Epithelial cell of proximal tubule (primary cell): ENCODE measurements around the gene GOLGA6C. TPM values are rescaled to one million over a fixed set of nuclear protein-coding genes. Genes with fewer than 3 reads are reported as not detected.
"Not testable (repeated sequence)": the region's sequence is repeated elsewhere in the genome, so short reads cannot be mapped to it uniquely, and the experiment has no call there.

Experiments used
- DNase-seq: peaks from one replicate; pipeline ENCODE4 v3.0.0-alpha.2; 2011; ENCODE audit warnings: low read depth
- H3K4me3 ChIP-seq: 2 replicates; pipeline ENCODE4 v1.5.1; 2011; ENCODE audit warnings: low read depth, mild to moderate bottlenecking, low read length
- CTCF ChIP-seq: conservative IDR thresholded peaks from 2 replicates; pipeline ENCODE4 v1.5.1; 2012; ENCODE audit warnings: low read depth, mild to moderate bottlenecking, low read length
- total RNA-seq: library from RNA; depleted of rRNA; stranded (reverse); fragments of >200 nt; gene quantifications from 2 replicates; pipeline ENCODE4 v1.2.3, GENCODE V29; 2015

Gene GOLGA6C
- total RNA-seq, 1 donor from 2014 or later: not detected

GRCh38 chr15:75249726-75250125, 8.4 kb upstream of the GOLGA6C start:
- no peak for DNase-seq
- H3K4me3 ChIP-seq: no peak overlapping the region
- no peak for TF ChIP-seq CTCF

- DNase-seq, H3K4me3 ChIP-seq: not testable (repeated sequence)
These were observed 6.8 kb upstream of the GOLGA6C start for GRCh38 chr15:75251343-75251742.

GRCh38 chr15:75252285-75252684, 5.8 kb upstream of the GOLGA6C start:
- H3K4me3 ChIP-seq, DNase-seq: not testable (repeated sequence)
- peak; percentile 30 for TF ChIP-seq CTCF

- not testable (repeated sequence) for DNase-seq
These were observed 648 bp downstream of the GOLGA6C start for GRCh38 chr15:75258620-75259343.

GRCh38 chr15:75259873-75260272, 1.7 kb downstream of the GOLGA6C start:
- DNase-seq, H3K4me3 ChIP-seq: not testable (repeated sequence)

More at GRCh38 chr15:75258620-75259343, 648 bp downstream of the GOLGA6C start:
- H3K4me3 ChIP-seq: not testable (repeated sequence)

- not testable (repeated sequence) for DNase-seq, H3K4me3 ChIP-seq
These were observed 15.7 kb downstream of the GOLGA6C start for GRCh38 chr15:75273751-75274359.

GRCh38 chr15:75274509-75275107, 16.5 kb downstream of the GOLGA6C start:
- DNase-seq, H3K4me3 ChIP-seq: not testable (repeated sequence)
- TF ChIP-seq CTCF: peak; percentile 53

- not testable (repeated sequence) for H3K4me3 ChIP-seq, DNase-seq
These were observed 17.5 kb downstream of the GOLGA6C start for GRCh38 chr15:75275617-75276016.

GRCh38 chr15:75278497-75278896, 20.4 kb downstream of the GOLGA6C start:
- not testable (repeated sequence) for DNase-seq, H3K4me3 ChIP-seq

- not testable (repeated sequence) for H3K4me3 ChIP-seq, DNase-seq
These were observed 24.4 kb downstream of the GOLGA6C start, which contains the start of gene GOLGA6D for GRCh38 chr15:75282572-75282971. TSS of gene GOLGA6D (plus strand) at chr15:75282835. CDS start at chr15:75282876, 41 bp downstream.

GRCh38 chr15:75284152-75284551, 26.0 kb downstream of the GOLGA6C start:
- DNase-seq, H3K4me3 ChIP-seq: not testable (repeated sequence)

- DNase-seq, H3K4me3 ChIP-seq: not testable (repeated sequence)
These were observed 35.5 kb downstream of the GOLGA6C start for GRCh38 chr15:75293660-75294059.

GRCh38 chr15:75298541-75299310, 40.6 kb downstream of the GOLGA6C start:
- DNase-seq, H3K4me3 ChIP-seq: not testable (repeated sequence)
